Activated T-helper 1 cell treated with anti-CD3 and anti-CD28 coated beads, Interleukin-2, amount 50 U/mL, for 16 hours (primary cell): ENCODE measurements around the gene DPH2.
A peak's percentile ranks its signal among the peaks of the same experiment; 100 is the strongest.

Experiments
- DNase-seq, 2 donors: peaks; one replicate each; pipeline ENCODE4 v3.0.0-alpha.2; 2020; ENCODE audit warnings: low read depth in 1 of 2, low spot score in 1 of 2

The DPH2 gene, protein sequence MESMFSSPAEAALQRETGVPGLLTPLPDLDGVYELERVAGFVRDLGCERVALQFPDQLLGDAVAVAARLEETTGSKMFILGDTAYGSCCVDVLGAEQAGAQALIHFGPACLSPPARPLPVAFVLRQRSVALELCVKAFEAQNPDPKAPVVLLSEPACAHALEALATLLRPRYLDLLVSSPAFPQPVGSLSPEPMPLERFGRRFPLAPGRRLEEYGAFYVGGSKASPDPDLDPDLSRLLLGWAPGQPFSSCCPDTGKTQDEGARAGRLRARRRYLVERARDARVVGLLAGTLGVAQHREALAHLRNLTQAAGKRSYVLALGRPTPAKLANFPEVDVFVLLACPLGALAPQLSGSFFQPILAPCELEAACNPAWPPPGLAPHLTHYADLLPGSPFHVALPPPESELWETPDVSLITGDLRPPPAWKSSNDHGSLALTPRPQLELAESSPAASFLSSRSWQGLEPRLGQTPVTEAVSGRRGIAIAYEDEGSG

DNA sequence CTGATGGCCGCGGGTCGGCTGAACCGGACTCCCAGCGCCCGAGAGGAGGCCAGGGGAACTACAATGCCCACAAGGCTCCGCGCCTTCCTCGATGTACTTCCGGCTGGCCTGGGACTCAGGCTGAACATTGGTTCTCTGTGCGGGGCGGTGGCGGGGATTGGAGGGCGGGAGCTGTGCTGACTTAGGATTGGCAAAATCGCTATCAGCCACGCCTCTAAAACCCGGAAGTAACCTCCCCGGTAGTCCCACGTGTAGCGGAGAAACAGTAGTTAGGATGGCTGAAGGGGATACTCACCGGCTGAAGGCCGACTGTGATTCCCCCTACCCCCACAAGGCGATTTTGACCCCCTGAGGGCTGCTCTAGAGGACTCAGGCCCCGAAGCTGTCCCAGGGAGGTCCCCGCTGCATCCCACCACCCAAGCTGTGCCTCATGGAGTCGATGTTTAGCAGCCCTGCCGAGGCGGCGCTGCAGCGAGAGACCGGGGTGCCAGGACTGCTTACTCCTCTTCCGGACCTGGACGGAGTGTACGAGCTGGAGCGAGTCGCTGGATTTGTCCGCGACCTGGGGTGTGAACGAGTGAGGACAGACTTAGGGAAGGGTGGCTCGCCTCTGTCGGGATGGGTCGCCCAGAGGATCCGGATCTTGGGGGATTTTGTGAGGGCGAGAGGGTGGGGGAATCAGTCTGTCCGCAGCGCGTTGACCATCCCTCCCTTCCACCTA, at the start of gene DPH2:
TSS of gene DPH2 (plus strand) at position 265 of the 721 bp plus-strand sequence. CDS start at position 431, 166 bp downstream.
- DNase-seq = peak; percentile 90 to 91

DNA sequence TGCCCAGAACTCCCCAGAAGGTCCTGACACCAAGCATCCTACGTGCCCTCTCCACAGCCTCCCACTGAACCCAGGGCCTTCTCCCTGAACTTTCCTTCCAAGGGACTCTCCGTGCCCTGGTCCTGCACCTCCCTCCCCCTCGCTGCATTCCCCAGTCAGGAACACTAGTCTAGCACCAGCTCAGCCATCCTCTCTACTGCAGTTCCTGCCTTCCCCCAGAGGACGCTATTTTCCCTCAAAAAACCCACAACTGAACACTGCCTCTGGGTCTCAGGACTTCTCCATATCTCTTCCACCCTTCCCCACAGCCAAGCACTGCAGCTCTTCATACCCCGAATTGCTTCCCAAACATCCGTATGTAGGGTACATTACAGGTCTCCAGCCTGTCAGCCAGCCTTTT, 48.8 kb upstream of the DPH2 start:
- no peak for DNase-seq

DNA sequence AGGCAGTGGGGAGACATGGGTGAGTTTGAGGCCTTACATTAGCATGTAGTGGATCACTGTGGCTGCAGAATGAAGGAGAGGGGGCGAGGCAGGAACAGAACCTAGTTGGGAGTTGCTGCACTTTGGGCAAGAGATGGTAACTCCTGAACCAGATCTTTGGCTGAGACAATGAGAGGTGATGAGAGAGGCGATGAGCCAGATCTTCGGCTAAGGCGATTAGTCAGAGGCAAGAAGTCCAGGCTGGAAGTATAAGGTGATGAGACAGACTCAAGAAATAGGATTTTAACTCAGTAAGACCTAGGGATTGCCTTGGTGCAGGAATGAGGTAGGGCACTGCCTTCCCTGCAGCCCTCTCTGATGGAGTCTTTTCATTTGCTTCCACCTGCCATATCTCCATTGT, 45.3 kb upstream of the DPH2 start:
- no peak for DNase-seq

DNA sequence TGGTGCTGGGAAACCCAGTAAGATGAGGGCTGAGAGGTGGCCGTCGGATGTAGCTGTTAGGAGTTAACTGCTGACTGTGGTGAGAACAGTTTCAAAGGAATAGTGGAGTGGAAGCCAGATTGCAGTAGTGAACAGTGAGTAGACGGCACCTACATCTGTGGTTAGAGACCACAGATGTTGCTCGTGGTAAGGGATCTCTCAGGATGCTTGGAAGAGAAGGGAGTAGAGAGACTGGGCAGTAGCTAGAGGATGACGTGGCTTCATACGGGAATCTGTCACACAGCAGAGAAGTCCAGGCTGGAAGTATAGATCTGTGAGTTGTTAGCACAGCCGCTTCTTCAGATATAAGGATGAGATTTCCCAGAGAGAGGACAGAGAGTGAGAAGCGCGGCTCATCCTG, 44.0 kb upstream of the DPH2 start:
- DNase-seq = no peak

DNA sequence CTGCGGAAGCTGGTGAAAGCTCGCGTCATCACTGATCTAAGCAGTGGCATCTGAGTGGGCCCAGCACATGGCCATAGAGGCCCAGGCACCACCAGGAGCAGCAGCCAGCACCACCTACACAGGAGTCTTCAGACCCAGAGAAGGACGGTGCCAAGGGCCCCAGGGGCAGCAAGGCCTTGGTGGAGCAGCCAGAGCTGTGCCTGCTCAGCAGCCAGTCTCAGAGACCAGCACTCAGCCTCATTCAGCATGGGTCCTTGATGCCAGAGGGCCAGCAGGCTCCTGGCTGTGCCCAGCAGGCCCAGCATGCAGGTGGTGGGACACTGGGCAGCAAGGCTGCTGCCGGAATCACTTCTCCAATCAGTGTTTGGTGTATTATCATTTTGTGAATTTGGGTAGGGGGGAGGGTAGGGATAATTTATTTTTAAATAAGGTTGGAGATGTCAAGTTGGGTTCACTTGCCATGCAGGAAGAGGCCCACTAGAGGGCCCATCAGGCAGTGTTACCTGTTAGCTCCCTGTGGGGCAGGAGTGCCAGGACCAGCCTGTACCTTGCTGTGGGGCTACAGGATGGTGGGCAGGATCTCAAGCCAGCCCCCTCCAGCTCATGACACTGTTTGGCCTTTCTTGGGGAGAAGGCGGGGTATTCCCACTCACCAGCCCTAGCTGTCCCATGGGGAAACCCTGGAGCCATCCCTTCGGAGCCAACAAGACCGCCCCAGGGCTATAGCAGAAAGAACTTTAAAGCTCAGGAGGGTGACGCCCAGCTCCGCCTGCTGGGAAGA, 39.5 kb upstream of the DPH2 start:
- DNase-seq = no peak

DNA sequence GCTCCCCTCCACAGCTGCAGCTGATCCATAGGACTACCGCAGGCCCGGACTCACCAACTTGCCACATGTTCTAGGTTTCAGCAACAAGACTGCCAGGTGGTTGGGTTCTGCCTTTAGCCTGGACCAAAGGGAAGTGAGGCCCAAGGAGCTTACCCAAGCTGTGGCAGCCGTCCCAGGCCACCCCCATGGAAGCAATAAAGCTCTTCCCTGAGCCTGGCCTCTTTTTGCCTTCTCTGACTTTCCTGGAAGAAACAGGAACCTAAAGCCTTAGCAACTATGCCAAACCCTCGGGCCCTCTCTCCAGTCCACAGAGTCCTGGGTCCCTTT, 38.9 kb upstream of the DPH2 start:
- no peak for DNase-seq

DNA sequence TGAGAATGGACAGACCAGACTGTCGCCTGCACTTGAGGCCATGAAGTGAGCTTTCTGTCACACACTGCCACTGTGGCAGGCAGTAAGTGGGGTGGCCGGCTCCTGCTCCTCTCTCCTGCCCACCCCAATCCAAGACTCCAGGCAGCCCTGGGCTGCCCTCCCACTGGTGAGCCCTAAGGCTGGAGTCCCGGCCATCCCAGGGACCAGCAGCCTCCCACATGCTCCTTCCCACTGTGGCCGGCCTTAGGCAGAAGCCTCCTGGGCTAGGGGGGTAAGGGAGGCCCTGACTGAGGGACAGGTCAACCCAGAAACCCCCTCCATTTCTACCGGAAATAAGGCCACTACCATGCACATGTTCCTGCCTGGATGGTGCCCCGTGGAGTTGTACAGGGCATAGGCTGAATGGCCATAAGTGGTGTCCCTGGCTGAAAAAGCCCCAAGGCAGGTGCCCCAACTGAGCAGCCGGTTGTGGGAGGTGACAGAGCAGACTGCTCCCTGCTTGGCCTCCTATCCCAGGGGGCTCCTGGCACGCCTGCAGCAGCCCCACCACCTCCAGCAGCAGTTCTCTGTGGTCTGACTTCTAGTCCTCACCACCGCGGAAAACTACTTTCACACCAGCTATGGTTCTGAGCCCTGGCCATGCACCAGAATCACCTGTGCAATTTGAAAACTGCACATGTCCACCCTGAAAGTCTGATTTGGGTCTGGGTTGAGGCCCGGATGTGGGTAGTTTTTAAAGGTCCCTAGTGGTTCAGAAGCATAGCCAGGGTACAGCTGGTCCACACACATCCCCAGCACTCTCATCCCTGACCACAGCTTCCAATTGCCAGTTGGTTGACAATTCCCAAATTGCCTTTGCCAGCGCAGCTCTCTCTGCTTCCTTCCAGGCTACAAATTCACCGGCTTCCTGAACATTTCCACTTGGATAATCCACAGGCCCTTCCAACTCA, 37.8 kb upstream of the DPH2 start:
- DNase-seq = no peak

DNA sequence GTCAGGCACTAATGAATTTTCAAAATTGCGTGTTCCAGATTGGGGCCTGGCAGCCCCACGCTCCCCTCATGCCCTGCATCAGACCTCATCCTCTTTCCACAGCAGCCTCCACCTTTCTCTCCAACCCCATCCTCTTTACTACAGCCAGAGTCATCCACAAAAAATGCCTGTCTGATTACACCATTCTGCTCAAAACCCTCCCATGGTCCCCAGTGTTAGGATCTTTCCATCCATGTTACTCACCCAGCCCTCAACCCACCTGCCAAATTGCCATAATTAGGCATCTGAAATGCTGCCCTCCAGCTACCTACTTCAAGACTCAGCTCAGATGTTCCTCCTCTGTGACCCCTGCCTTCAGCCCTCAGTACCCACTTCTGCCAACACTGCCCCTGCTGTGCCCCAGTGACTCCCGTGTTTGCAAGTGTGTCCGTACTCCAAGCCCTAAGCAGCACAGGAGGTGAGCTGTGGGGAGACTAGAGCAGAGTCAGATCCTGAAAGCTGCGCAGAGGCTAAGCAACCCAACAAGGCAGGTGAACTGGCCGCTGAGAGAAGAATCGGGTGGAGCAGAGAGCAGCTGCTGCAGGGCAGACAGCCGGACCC, 36.9 kb upstream of the DPH2 start:
- DNase-seq = no peak

DNA sequence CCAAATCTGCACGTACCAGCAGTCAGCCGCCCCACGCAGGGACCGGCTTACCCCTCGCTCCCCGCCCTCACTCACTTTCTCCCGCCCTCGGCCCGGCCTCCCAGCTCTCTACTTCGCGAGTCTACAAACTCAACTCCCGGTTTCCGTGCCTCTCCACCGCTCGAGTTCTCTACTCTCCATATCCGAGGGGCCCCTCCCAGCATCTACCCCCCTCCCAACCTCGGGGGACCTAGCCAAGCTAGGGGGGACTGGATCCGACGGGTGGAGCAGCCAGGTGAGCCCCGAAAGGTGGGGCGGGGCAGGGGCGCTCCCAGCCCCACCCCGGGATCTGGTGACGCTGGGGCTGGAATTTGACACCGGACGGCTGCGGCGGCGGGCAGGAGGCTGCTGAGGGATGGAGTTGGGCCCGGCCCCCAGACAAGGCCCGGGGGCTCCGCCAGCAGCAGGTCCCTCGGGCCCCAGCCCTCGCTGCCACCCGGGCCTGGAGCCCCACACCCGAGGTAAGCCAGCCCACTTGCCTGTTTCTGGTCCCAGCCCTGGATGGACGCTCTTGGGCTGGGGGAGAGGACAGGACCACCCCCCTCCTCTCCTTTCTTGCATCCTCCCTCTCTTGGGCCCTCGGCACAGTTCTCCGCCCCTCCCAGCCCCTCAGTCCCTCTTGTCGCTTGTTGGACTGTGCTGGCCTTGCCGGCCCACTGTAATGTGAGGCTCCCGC, 36.3 kb upstream of the DPH2 start, which contains the start of gene ARTN:
TSS of gene ARTN (plus strand) at position 416 of the 715 bp plus-strand sequence. CDS start 1,856 bp downstream, outside the sequence.
- DNase-seq = no peak

DNA sequence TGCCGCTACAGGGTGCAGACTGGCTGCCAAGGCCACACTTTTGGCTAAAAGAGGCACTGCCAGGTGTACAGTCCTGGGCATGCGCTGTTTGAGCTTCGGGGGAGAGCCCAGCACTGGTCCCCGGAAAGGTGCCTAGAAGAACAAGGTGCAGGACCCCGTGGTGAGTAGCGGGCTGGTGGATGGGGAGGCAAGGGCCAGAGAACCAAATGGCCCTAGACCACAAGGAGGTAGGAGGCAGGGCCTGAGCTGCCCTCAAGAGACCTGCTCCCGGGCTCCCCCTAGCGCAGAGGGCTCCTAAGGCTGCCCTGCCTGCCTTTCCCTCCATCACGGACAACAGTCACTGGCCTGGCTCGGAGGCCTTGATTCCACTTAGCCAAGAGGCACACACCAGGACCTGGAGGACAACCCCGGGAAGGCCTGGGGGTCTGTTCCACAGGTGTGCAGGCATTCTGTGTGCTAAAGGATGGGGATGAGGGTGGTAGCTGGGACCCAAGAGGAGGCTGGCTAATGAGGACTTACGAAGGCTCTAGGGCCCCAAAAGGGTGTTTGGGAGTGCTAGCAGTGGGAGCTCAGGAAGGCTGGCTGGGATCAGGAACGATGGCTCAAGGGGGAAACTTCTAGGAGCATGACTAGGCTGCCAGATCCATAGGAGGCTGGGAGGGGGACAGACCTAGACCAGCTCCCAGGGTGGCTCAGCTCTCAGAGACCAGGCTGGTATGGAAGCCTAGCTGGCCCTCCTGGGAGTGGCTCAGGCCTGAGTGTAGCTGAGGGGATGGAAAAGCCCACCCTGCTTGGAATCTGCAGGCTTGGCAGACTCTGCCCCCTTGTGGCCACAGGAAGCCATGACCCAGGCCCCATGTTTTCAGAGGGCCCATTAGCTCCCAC, 35.5 kb upstream of the DPH2 start:
- DNase-seq = peak in 1 of 2 donors; percentile 12

DNA sequence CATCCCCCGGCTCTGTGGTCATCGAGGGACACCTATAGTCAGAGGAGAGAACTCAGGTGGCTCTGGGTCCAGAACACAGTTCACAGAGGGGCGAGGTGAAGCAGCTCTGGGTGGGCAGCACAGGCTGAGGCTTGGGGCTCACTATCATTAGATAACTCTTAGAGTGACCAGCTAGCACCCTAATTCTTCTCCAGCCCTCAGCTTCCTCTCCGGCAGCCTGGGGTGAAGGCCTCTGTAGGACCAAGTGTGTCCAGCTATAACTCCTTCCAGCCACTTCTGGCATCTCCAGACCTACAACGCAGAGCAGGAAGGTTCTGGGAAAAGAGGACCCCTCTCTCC, 34.9 kb upstream of the DPH2 start:
- DNase-seq = no peak

DNA sequence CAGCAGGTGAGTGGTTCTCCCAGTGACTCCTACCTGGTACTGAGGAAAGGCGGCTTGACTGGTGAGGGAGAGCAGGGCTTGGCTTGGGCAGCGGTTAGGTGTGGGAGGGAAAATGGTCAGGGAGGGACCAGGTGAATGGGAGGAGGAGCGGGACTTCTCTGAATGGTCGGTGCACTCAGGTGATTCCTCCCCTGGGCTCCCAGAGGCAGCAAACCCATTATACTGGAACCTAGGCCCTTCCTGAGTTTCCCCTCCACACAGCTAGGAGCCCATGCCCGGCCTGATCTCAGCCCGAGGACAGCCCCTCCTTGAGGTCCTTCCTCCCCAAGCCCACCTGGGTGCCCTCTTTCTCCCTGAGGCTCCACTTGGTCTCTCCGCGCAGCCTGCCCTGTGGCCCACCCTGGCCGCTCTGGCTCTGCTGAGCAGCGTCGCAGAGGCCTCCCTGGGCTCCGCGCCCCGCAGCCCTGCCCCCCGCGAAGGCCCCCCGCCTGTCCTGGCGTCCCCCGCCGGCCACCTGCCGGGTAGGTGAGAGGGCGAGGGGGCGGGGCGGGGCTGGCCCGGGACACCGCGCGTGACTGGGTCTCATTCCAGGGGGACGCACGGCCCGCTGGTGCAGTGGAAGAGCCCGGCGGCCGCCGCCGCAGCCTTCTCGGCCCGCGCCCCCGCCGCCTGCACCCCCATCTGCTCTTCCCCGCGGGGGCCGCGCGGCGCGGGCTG, 33.9 kb upstream of the DPH2 start:
- DNase-seq = no peak

DNA sequence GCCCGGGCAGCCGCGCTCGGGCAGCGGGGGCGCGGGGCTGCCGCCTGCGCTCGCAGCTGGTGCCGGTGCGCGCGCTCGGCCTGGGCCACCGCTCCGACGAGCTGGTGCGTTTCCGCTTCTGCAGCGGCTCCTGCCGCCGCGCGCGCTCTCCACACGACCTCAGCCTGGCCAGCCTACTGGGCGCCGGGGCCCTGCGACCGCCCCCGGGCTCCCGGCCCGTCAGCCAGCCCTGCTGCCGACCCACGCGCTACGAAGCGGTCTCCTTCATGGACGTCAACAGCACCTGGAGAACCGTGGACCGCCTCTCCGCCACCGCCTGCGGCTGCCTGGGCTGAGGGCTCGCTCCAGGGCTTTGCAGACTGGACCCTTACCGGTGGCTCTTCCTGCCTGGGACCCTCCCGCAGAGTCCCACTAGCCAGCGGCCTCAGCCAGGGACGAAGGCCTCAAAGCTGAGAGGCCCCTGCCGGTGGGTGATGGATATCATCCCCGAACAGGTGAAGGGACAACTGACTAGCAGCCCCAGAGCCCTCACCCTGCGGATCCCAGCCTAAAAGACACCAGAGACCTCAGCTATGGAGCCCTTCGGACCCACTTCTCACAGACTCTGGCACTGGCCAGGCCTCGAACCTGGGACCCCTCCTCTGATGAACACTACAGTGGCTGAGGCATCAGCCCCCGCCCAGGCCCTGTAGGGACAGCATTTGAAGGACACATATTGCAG, 33.2 kb upstream of the DPH2 start:
- DNase-seq = no peak

DNA sequence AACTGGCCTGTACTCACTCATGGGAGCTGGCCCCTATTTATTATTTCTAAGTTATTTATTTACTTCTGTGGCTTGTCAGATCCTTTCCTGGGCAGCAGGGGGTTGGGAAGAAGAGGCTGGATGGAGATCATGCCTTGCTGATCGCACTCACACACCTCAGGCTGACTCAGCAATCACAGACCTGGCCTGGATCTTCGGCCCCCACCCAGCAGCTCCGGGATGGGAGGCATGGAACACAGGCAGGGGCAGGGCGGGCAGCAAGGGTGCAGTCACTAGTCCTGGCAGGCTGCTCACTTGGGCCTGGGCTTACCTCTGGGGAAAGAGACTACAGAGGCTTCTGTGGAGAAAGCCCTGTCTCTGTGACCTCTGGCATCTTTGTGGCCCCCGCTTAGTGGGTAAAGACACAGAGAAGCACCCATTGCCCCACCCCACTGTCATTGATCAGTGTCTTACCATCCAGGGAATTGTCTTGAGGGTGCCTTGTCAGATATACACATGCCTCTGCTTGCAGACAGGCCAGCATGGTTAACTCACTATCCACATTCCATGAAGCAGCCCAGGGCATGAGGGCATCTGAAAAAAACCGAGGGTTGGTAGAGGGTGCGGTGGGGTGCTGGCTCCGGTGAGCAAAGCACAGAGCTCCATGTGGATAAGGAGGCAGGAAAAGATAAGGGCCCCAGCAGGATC, 32.5 kb upstream of the DPH2 start:
- no peak for DNase-seq

DNA sequence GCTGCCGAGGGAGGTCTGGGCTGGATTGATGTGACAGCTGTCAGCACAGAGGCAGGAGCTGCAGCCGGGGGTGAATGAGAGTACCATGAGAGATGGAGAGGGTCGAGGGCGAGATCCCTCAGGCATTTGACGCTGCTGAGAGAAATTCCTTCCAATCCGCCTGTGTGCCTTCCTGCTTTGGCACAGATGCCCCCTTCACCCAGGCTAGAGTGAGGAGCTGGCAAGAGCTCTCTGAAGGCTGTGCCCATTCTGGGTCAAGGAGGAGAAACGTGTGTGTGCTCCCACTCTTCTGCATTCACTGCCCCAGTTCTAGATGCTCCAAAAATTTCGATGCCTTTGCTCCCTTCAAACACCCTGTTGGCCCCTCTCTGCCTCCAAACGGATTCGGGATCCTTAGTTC, 31.4 kb upstream of the DPH2 start:
- no peak for DNase-seq

DNA sequence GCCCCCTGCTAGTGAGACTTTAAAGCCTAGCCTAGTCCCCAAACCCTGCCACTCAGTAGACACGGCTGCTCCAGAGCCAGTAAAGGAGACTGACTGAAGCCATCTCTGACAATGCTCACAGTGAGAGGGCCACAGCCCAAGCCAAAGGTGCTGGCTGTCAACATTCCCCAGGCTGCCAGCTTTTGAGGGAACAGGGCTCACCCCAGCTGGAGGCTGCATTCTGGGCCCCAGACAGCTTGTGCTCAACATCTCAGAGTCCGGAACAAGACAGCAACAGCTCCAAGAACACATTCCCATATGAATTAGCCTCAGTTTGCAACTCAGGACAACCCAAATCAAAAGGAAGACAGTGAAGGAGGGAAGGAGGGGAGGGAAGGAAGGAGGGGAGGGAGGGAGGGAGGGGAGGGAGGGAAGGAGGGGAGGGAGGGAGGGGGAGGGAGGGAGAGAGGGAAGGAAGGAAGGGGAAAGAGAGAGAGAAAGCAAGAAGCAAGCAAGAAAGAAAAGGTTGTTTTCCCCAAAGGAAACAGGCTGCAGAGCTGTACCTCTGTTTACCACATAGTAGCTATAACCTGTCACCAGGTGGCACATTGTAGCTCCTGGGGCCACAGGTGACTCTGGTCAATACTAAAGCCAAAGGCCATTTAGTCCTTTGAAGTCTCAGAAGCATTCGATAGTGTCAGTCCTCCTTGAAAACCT, 30.8 kb upstream of the DPH2 start:
- no peak for DNase-seq
